Neural cell (in vitro differentiated cells): Measurements from ENCODE around the gene KRT82. TPM values are rescaled to one million over a fixed set of nuclear protein-coding genes. Genes with fewer than 3 reads are reported as not detected.

Source experiments
- H2AFZ ChIP-seq: fragments of 200-600, 300-800 bp; sonication (generic), shearing (Covaris generic); 2 replicates; pipeline ENCODE4 v1.6.0; 2014; ENCODE audit warnings: low read depth, mild to moderate bottlenecking, antibody characterized with exemption, low read length, moderate library complexity
- H3F3A ChIP-seq: fragments of 200-600 bp; shearing (Covaris generic); 2 replicates; pipeline ENCODE4 v1.6.1; 2016; ENCODE audit warnings: mild to moderate bottlenecking, moderate library complexity, mixed read lengths, antibody characterized with exemption, low read length; ENCODE audit not compliant: insufficient read depth, poor library complexity, severe bottlenecking
- H3K27ac ChIP-seq: fragments of 200-600, 300-800 bp; sonication (generic), shearing (Covaris generic); 2 replicates; pipeline ENCODE4 v1.5.1; 2014; ENCODE audit warnings: mild to moderate bottlenecking, low read length, moderate library complexity
- H3K27me3 ChIP-seq: fragments of 300-800, 200-600 bp; sonication (generic), shearing (Covaris generic); 2 replicates; pipeline ENCODE4 v1.6.0; 2014; ENCODE audit warnings: mild to moderate bottlenecking, low read depth, low read length, moderate library complexity; ENCODE audit not compliant: insufficient read depth
- H3K36me3 ChIP-seq: fragments of 300-800, 200-600 bp; sonication (generic), shearing (Covaris generic); 2 replicates; pipeline ENCODE4 v1.5.1; 2014; ENCODE audit warnings: mild to moderate bottlenecking, antibody characterized with exemption, low read length, moderate library complexity; ENCODE audit not compliant: insufficient read depth
- H3K4me2 ChIP-seq: fragments of 300-800, 200-600 bp; sonication (generic), shearing (Covaris generic); 2 replicates; pipeline ENCODE4 v1.6.0; 2014; ENCODE audit warnings: mild to moderate bottlenecking, low read length
- H3K4me3 ChIP-seq: fragments of 300-800, 200-600 bp; sonication (generic), shearing (Covaris generic); 2 replicates; pipeline ENCODE4 v1.5.1; 2014; ENCODE audit warnings: mild to moderate bottlenecking, low read length, moderate library complexity
- H3K79me2 ChIP-seq: fragments of 200-600 bp; shearing (Covaris generic); replicated peaks from 2 replicates; pipeline ENCODE4 v1.6.0; 2014; ENCODE audit warnings: mild to moderate bottlenecking, low read length, moderate library complexity; ENCODE audit not compliant: insufficient read depth
- H3K9ac ChIP-seq: fragments of 300-800, 200-600 bp; sonication (generic), shearing (Covaris generic); 2 replicates; pipeline ENCODE4 v1.6.1; 2016; ENCODE audit warnings: mild to moderate bottlenecking, low read length, mixed read lengths
- H3K9me2 ChIP-seq: fragments of 200-600 bp; shearing (Covaris generic); 2 replicates; pipeline ENCODE4 v1.6.1; 2016; ENCODE audit warnings: mild to moderate bottlenecking, low read length, mixed read lengths; ENCODE audit not compliant: insufficient read depth
- H3K9me3 ChIP-seq: fragments of 200-600, 300-800 bp; sonication (generic), shearing (Covaris generic); 2 replicates; pipeline ENCODE4 v1.6.1; 2016; ENCODE audit warnings: mild to moderate bottlenecking, mixed run types, low read length, moderate library complexity, mixed read lengths
- H4K20me1 ChIP-seq: fragments of 200-600 bp; shearing (Covaris generic); 2 replicates; pipeline ENCODE4 v1.6.1; 2016; ENCODE audit warnings: mild to moderate bottlenecking, mixed run types; ENCODE audit not compliant: insufficient read depth
- CTCF ChIP-seq: fragments of 450-650 bp; IDR thresholded peaks from 2 replicates; pipeline ENCODE4 v1.5.1; 2014; ENCODE audit warnings: antibody characterized with exemption, mild to moderate bottlenecking, moderate library complexity; ENCODE audit not compliant: poor library complexity, severe bottlenecking
- EP300 ChIP-seq: fragments of 450-650 bp; conservative IDR thresholded peaks from 2 replicates; pipeline ENCODE4 v1.6.1; 2014; ENCODE audit warnings: antibody characterized with exemption, mild to moderate bottlenecking, moderate library complexity; ENCODE audit not compliant: poor library complexity, severe bottlenecking
- EZH2 ChIP-seq: fragments of 200-600, 300-800 bp; shearing (Covaris generic), sonication (generic); IDR thresholded peaks from 2 replicates; pipeline ENCODE4 v1.6.1; 2014; ENCODE audit warnings: antibody characterized with exemption, low read length, borderline replicate concordance, mild to moderate bottlenecking; ENCODE audit not compliant: insufficient read depth, poor library complexity, severe bottlenecking
- MXI1 ChIP-seq: fragments of 450-650 bp; conservative IDR thresholded peaks from 2 replicates; pipeline ENCODE4 v1.6.1; 2014; ENCODE audit warnings: antibody characterized with exemption, mild to moderate bottlenecking; ENCODE audit not compliant: poor library complexity, severe bottlenecking
- POLR2AphosphoS5 ChIP-seq: IDR thresholded peaks from 2 replicates; pipeline ENCODE4 v1.6.1; 2012
- RAD21 ChIP-seq: fragments of 450-650 bp; conservative IDR thresholded peaks from 2 replicates; pipeline ENCODE4 v1.6.1; 2014; ENCODE audit warnings: antibody characterized with exemption, mild to moderate bottlenecking, moderate library complexity
- REST ChIP-seq: IDR thresholded peaks from 2 replicates; pipeline ENCODE4 v1.6.1; 2012; ENCODE audit warnings: borderline replicate concordance
- SMC3 ChIP-seq: fragments of 450-650 bp; conservative IDR thresholded peaks from 2 replicates; pipeline ENCODE4 v1.6.1; 2014; ENCODE audit warnings: antibody characterized with exemption, mild to moderate bottlenecking, moderate library complexity; ENCODE audit not compliant: poor library complexity
- TAF1 ChIP-seq: IDR thresholded peaks from 2 replicates; pipeline ENCODE4 v1.6.1; 2012; ENCODE audit warnings: low read depth
- polyA plus RNA-seq: library from polyadenylated mRNA; depleted of rRNA; stranded (reverse); fragments of >200 nt; gene quantifications from 2 replicates; pipeline ENCODE4 v1.2.3, GENCODE V29; 2014

KRT82 gene
- polyA plus RNA-seq, 1 donor from 2014 or later = not detected

GRCh38 chr12:52432559-52433207 is 26.5 kb upstream of the KRT82 start:
- no peak for TF ChIP-seq EZH2
- no peak for TF ChIP-seq SMC3
- TF ChIP-seq CTCF = no peak
- TF ChIP-seq RAD21 = no peak
- no peak for TF ChIP-seq REST
- TF ChIP-seq EP300 = no peak
- TF ChIP-seq POLR2AphosphoS5 = no peak
- TF ChIP-seq MXI1 = no peak
- TF ChIP-seq TAF1 = no peak
- H3K9me3 ChIP-seq = no peaks in the 10 kb centered on the region
- H3F3A ChIP-seq = no peaks in the 10 kb centered on the region
- H3K4me2 ChIP-seq = no peak overlapping the region
- no peak overlapping the region for H3K27ac ChIP-seq
- no peaks in the 10 kb centered on the region for H4K20me1 ChIP-seq
- H3K36me3 ChIP-seq = no peaks in the 10 kb centered on the region
- H3K9me2 ChIP-seq = no peaks in the 10 kb centered on the region
- no peaks in the 10 kb centered on the region for H3K27me3 ChIP-seq
- no peak overlapping the region for H3K4me3 ChIP-seq
- no peak overlapping the region for H3K9ac ChIP-seq
- H2AFZ ChIP-seq = no peak overlapping the region
- no peaks in the 10 kb centered on the region for H3K79me2 ChIP-seq

GRCh38 chr12:52428121-52428520 is 22.0 kb upstream of the KRT82 start:
- Histone ChIP-seq H3K36me3 (no peaks in the 10 kb centered on the region), H2AFZ (no peak overlapping the region), H3F3A (no peaks in the 10 kb centered on the region), H3K4me2 (no peak overlapping the region), H3K27ac (no peak overlapping the region), H3K9ac (no peak overlapping the region), H3K4me3 (no peak overlapping the region), H3K79me2 (no peaks in the 10 kb centered on the region), H3K9me3 (no peaks in the 10 kb centered on the region), H4K20me1 (no peaks in the 10 kb centered on the region), H3K9me2 (no peaks in the 10 kb centered on the region), H3K27me3 (no peaks in the 10 kb centered on the region)
- TF ChIP-seq EZH2 = no peak
- no peak for TF ChIP-seq POLR2AphosphoS5
